GM21576 (cell line): Measurements from ENCODE around the gene SV2A.
"Not testable (repeated sequence)": the region's sequence is repeated elsewhere in the genome, so short reads cannot be mapped to it uniquely, and the experiment has no call there.

Experiments
- ATAC-seq: cut with Tn5 transposase; IDR thresholded peaks from one replicate; pipeline ENCODE4 v1.9.1; 2021; ENCODE audit warnings: mild to moderate bottlenecking, moderate library complexity; ENCODE audit not compliant: unreplicated experiment

The SV2A gene

GRCh38 chr1:149887456-149888246 lies 30.0 kb downstream of the SV2A start:
- ATAC-seq, result peak; percentile 46

- ATAC-seq, result not testable (repeated sequence)
These were observed 30.5 kb downstream of the SV2A start for GRCh38 chr1:149887196-149887455.

- peak; percentile 56 for ATAC-seq
These were observed 31.0 kb downstream of the SV2A start for GRCh38 chr1:149886396-149887195.

GRCh38 chr1:149886121-149886395 lies 31.6 kb downstream of the SV2A start:
- ATAC-seq, result not testable (repeated sequence)

GRCh38 chr1:149885339-149886120 lies 32.1 kb downstream of the SV2A start:
- ATAC-seq, result no peak

GRCh38 chr1:149884433-149885338 lies 33.0 kb downstream of the SV2A start:
- ATAC-seq, result no peak

GRCh38 chr1:149883598-149884247 lies 33.9 kb downstream of the SV2A start:
- no peak for ATAC-seq

GRCh38 chr1:149881876-149882275 lies 35.8 kb downstream of the SV2A start:
- no peak for ATAC-seq

GRCh38 chr1:149879556-149879955 lies 38.1 kb downstream of the SV2A start:
- ATAC-seq, result no peak

GRCh38 chr1:149877211-149877946 lies 40.3 kb downstream of the SV2A start:
- no peak for ATAC-seq

- not testable (repeated sequence) for ATAC-seq
These were observed 44.6 kb downstream of the SV2A start for GRCh38 chr1:149873060-149873459.

GRCh38 chr1:149866887-149867286 lies 50.8 kb downstream of the SV2A start:
- ATAC-seq, result not testable (repeated sequence)

- ATAC-seq, result not testable (repeated sequence)
These were observed 56.1 kb downstream of the SV2A start for GRCh38 chr1:149861497-149862054.

GRCh38 chr1:149860684-149861496 lies 56.8 kb downstream of the SV2A start:
- ATAC-seq, result peak; percentile 51

- not testable (repeated sequence) for ATAC-seq
These were observed 57.4 kb downstream of the SV2A start for GRCh38 chr1:149860271-149860670.
